ENCODE data around the gene ERRFI1. TPM values are rescaled to one million over a fixed set of nuclear protein-coding genes. Genes with fewer than 3 reads are reported as not detected.
"Not testable (repeated sequence)": the region's sequence is repeated elsewhere in the genome, so short reads cannot be mapped to it uniquely, and the experiment has no call there.

ERRFI1 gene
- total RNA-seq, 1 experiment from 2014 or later = 44.4 TPM

DNA sequence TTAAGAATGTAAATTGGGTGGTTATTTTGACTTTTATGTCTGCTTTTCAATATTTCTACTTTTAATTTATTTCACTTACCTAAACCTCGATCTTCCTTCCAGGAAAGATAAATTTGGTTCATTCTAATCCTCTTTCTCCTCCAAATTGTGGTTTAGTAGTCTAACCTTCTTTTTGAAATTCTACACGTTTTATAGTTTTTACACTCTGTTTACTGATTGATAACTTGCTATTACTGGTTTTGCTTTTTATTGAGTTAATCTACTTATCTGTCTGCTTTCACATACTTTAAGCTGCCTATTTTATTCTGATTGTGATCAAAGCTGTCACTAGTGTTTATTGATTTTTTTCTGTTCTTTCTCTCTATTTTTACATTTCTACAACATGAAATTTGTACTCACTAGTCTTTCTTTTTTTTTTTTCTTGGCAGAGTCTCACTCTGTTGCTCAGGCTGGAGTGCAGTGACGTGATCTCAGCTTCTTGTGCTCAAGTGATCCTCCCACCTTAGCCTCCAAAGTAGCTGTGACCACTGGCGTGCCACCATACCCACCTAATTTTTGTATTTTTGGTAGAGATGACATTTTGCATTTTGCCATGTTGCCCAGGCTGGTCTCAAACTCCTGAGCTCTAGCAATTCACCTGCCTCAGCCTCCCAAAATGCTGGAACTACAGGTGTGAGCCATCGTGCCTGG lies 27.9 kb upstream of the ERRFI1 start:
- Histone ChIP-seq H3K9me3 (ENCODE audit: low read depth, low read length, poor library complexity, severe bottlenecking) (no peaks in the 10 kb centered on the region), H3K36me3 (ENCODE audit: insufficient read depth, low read length, poor library complexity, severe bottlenecking) (no peaks in the 10 kb centered on the region), H3K27ac (ENCODE audit: low read depth, low read length, poor library complexity, severe bottlenecking) (no peak overlapping the region), H3K27me3 (replicated peaks; ENCODE audit: insufficient read depth, low read depth, low read length, poor library complexity) (no peaks in the 10 kb centered on the region), H3K4me3 (ENCODE audit: low read depth, low read length, poor library complexity, severe bottlenecking) (no peak overlapping the region), H3K4me1 (ENCODE audit: insufficient read depth, low read length, poor library complexity, severe bottlenecking) (peaks cover 10% of the 10 kb centered on the region)
- no peak for DNase-seq (ENCODE audit: low spot score)
- POLR2A ChIA-PET (ENCODE audit: low non-redundant PET) = no interaction called here
- CTCF ChIA-PET = no interaction called here
- TF ChIP-seq EZH2 (IDR thresholded peaks at IDR 0.05; ENCODE audit: borderline replicate concordance, low read depth, low read length, poor library complexity, severe bottlenecking) = no peak
- TF ChIP-seq, protein P1, sequence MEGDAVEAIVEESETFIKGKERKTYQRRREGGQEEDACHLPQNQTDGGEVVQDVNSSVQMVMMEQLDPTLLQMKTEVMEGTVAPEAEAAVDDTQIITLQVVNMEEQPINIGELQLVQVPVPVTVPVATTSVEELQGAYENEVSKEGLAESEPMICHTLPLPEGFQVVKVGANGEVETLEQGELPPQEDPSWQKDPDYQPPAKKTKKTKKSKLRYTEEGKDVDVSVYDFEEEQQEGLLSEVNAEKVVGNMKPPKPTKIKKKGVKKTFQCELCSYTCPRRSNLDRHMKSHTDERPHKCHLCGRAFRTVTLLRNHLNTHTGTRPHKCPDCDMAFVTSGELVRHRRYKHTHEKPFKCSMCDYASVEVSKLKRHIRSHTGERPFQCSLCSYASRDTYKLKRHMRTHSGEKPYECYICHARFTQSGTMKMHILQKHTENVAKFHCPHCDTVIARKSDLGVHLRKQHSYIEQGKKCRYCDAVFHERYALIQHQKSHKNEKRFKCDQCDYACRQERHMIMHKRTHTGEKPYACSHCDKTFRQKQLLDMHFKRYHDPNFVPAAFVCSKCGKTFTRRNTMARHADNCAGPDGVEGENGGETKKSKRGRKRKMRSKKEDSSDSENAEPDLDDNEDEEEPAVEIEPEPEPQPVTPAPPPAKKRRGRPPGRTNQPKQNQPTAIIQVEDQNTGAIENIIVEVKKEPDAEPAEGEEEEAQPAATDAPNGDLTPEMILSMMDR (conservative IDR thresholded peaks at IDR 0.05; ENCODE audit: low read depth, low read length) = no peak
- intact Hi-C loops (cut with micrococcal nuclease; ENCODE audit: unreplicated experiment) = no loop called here
- BruUV-seq (replicated peaks) = no TSS peak

DNA sequence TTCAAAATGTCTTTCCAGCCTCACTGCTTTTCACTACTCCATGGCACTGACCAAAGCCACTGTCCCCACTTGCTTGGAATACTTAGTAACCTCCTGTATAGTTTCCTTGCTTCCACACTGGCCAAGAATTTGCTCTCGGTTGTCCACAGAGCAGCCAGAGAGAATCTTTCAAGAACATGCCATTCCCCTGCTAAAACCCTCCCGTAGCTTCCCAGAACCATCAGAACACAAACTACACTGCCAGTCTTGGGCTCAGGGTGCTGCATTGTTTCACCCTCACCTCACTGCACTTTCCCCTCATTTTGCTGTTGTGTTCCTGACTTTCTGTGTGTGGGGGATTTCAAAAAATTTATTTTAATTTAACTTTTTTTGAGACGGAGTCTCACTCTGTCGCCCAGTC lies 25.5 kb upstream of the ERRFI1 start:
- CTCF ChIA-PET = no interaction called here
- intact Hi-C loops (cut with micrococcal nuclease; ENCODE audit: unreplicated experiment) = no loop called here

DNA sequence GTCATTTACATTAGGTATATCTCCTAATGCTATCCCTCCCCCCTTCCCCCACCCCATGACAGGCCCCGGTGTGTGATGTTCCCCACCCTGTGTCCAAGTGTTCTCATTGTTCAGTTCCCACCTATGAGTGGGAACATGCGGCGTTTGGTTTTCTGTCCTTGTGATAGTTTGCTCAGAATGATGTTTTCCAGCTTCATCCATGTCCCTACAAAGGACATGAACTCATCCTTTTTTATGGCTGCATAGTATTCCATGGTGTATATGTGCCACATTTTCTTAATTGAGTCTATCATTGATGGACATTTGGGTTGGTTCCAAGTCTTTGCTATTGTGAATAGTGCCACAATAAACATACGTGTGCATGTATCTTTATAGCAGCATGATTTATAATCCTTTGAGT lies 23.1 kb upstream of the ERRFI1 start:
- peaks cover 36% of the 10 kb centered on the region for H3K4me1 ChIP-seq (ENCODE audit: insufficient read depth, low read length, poor library complexity, severe bottlenecking)
- BruUV-seq (replicated peaks); CTCF ChIA-PET; H3K27ac ChIP-seq (ENCODE audit: low read depth, low read length, poor library complexity, severe bottlenecking); H3K9me3 ChIP-seq (ENCODE audit: low read depth, low read length, poor library complexity, severe bottlenecking); DNase-seq (ENCODE audit: low spot score); H3K36me3 ChIP-seq (ENCODE audit: insufficient read depth, low read length, poor library complexity, severe bottlenecking); POLR2A ChIA-PET (ENCODE audit: low non-redundant PET); H3K27me3 ChIP-seq (replicated peaks; ENCODE audit: insufficient read depth, low read depth, low read length, poor library complexity); H3K4me3 ChIP-seq (ENCODE audit: low read depth, low read length, poor library complexity, severe bottlenecking): not testable (repeated sequence)
- intact Hi-C loops (cut with micrococcal nuclease; ENCODE audit: unreplicated experiment) = loop anchor here (5.0 kb wide), 1 partner anchor 48 kb away; no protein-coding TSS in a partner anchor

More for the DNA sequence above, 25.5 kb upstream of the ERRFI1 start:
- Histone ChIP-seq H3K27me3 (replicated peaks; ENCODE audit: insufficient read depth, low read depth, low read length, poor library complexity) (no peaks in the 10 kb centered on the region), H3K36me3 (ENCODE audit: insufficient read depth, low read length, poor library complexity, severe bottlenecking) (no peaks in the 10 kb centered on the region), H3K4me1 (ENCODE audit: insufficient read depth, low read length, poor library complexity, severe bottlenecking) (peaks cover 28% of the 10 kb centered on the region), H3K9me3 (ENCODE audit: low read depth, low read length, poor library complexity, severe bottlenecking) (no peaks in the 10 kb centered on the region), H3K27ac (ENCODE audit: low read depth, low read length, poor library complexity, severe bottlenecking) (no peak overlapping the region), H3K4me3 (ENCODE audit: low read depth, low read length, poor library complexity, severe bottlenecking) (no peak overlapping the region)
- DNase-seq (ENCODE audit: low spot score) = no peak
- BruUV-seq (replicated peaks) = no TSS peak
- TF ChIP-seq, protein P1 (conservative IDR thresholded peaks at IDR 0.05; ENCODE audit: low read depth, low read length) = no peak
- TF ChIP-seq EZH2 (IDR thresholded peaks at IDR 0.05; ENCODE audit: borderline replicate concordance, low read depth, low read length, poor library complexity, severe bottlenecking) = no peak
- POLR2A ChIA-PET (ENCODE audit: low non-redundant PET) = no interaction called here

Measured in A673 (cell line).